ENCODE data around the gene CAMTA1. TPM values are rescaled to one million over a fixed set of nuclear protein-coding genes. Genes with fewer than 3 reads are reported as not detected.
A peak's percentile ranks its signal among the peaks of the same experiment; 100 is the strongest.

Gene CAMTA1
- total and polyA plus RNA-seq, 8 donors = 13.0 to 54.2 (median 23.6) TPM

DNA sequence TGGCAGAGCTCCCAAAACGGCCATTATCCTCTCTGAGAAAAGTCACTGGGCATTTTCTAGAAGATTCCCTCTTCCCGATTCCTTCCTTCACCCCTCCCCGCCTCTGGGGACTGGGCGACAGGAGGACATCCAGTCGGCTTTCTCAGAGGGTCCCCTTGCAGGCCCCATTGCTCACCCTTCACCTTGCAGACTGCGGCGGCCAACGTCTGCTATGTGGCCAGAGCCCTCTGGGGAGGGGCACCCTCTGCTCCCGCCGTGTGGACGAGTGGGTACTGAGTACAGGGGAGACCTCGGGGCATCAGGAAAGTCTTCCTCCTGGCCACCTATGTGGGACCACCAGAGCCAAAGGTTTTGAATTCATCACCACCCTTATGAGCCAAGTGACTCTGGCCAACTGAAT lies 692.3 kb downstream of the CAMTA1 start:
- H3K36me3 ChIP-seq = no peaks in the 10 kb centered on the region
- H3K27me3 ChIP-seq = no peaks in the 10 kb centered on the region
- no peak for FAIRE-seq
- intact Hi-C loops (cut with DNase I) = no loop called here
- WGBS, 2 donors = 65 to 69% methylated on average over 12 of the region's 12 CpGs
- H3K27ac ChIP-seq = no peak overlapping the region
- no peaks in the 10 kb centered on the region for H3K9me3 ChIP-seq
- peak in 1 of 6 donors; percentile 40 for DNase-seq
- H3K4me1 ChIP-seq = no peaks in the 10 kb centered on the region
- TF ChIP-seq, protein P1, sequence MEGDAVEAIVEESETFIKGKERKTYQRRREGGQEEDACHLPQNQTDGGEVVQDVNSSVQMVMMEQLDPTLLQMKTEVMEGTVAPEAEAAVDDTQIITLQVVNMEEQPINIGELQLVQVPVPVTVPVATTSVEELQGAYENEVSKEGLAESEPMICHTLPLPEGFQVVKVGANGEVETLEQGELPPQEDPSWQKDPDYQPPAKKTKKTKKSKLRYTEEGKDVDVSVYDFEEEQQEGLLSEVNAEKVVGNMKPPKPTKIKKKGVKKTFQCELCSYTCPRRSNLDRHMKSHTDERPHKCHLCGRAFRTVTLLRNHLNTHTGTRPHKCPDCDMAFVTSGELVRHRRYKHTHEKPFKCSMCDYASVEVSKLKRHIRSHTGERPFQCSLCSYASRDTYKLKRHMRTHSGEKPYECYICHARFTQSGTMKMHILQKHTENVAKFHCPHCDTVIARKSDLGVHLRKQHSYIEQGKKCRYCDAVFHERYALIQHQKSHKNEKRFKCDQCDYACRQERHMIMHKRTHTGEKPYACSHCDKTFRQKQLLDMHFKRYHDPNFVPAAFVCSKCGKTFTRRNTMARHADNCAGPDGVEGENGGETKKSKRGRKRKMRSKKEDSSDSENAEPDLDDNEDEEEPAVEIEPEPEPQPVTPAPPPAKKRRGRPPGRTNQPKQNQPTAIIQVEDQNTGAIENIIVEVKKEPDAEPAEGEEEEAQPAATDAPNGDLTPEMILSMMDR (IDR thresholded peaks at IDR 0.05) = no peak
- H3K4me3 ChIP-seq = no peak overlapping the region
- ATAC-seq = no peak

DNA sequence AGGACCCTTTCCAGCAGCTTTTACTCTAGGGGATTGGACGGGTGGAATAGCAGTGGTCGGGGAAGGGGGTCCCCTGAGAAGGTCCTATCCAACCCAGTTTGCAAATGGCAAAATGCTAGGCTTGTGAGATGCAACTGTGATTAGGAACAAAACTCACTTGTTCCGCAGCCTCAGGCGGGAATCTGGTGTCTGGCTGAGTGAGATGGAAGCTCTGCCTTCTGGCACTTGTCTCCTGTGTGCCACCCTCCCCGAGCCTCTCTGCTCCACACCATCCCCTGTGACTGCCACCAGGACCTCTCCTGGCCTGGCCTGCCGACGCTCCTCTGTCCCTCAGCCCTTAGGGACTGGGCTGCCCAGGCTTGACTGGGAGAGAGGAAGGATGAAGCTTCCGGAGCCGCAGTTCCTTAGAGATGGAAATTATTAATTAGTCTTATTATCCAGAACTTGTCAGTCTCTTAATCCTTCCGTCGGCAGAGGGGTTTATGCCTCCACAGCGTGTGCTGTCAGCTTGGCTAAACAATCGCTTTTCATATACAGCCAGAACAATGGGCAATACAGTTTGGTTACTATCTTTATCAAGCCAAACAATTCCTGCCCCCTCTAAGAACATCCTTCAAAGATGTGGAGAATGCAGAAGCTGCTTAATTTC lies 693.0 kb downstream of the CAMTA1 start:
- Histone ChIP-seq H3K27me3 (no peaks in the 10 kb centered on the region), H3K27ac (peak overlapping the region in 1 of 4 donors; percentile 1), H3K36me3 (no peaks in the 10 kb centered on the region), H3K4me3 (no peak overlapping the region), H3K4me1 (no peaks in the 10 kb centered on the region), H3K9me3 (no peaks in the 10 kb centered on the region)
- FAIRE-seq (no peak), DNase-seq (peak in 1 of 6 donors; percentile 24), ATAC-seq (no peak)
- intact Hi-C loops (cut with DNase I) = no loop called here
- TF ChIP-seq, protein P1 (IDR thresholded peaks at IDR 0.05) = no peak
- WGBS, 2 donors = 50 to 54% methylated on average over 13 of the region's 13 CpGs

DNA sequence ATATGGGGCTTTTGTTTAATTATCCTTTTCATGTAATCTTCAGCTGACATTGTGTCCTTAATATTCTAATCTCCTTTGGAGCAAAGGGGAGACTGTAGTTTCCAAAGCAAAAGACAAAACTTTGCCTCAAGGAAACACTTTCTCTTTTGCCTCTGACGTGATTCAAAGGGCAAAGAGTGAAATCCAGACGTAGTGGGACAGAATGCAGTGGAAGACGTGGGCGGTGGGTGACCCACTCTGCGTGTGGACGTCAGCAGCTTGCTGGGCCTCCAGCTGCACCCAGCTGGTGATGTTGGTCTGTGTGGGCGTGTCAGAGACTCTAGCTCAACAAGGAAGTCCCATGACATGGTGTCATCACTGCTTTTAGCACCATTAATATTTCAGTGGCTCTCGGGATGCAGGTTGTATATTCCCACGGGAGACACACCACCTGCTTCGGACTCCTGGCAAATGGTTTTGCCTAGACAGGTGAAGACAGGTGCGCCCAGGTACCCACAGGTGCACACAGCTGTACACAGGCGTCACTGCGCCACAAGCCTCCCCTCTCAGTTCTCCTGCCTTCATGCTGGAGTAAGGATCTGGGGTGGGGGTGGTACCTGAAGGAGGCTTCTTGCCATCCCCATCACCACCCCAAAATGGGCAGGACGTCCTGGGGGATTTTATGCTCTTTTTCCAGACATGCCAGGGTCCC lies 693.7 kb downstream of the CAMTA1 start:
- TF ChIP-seq, protein P1 (IDR thresholded peaks at IDR 0.05) = no peak
- intact Hi-C loops (cut with DNase I) = no loop called here
- WGBS, 2 donors = 39 to 44% methylated on average over 14 of the region's 14 CpGs
- FAIRE-seq (no peak), ATAC-seq (peak in 3 of 4 donors; percentile 53 to 70 (median 69)), DNase-seq (peak in 4 of 6 donors; percentile 28 to 52 (median 40))
- Histone ChIP-seq H3K27ac (no peak overlapping the region), H3K4me1 (no peaks in the 10 kb centered on the region), H3K4me3 (no peak overlapping the region), H3K27me3 (no peaks in the 10 kb centered on the region), H3K36me3 (no peaks in the 10 kb centered on the region), H3K9me3 (no peaks in the 10 kb centered on the region)

DNA sequence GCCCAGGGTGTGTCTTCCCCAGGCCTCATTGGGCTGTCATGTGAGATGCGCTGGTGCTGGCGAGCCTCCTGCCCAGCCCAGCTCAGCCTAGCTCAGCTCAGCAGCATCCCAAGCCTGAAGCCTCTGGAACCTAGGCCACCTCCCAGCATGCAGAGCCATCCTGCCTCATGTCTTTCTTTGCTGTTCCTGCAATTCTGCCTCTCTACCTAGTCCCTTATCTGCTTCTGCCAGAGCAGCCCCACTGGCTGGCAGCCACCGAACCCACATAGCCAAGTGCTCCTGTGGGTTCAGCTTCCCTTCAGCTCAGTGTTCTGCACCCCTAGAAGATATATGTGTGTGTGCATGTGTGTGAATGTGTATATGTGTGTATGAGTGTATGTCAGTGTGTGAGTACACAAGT lies 694.3 kb downstream of the CAMTA1 start:
- Histone ChIP-seq H3K4me1 (no peaks in the 10 kb centered on the region), H3K27ac (no peak overlapping the region), H3K9me3 (no peaks in the 10 kb centered on the region), H3K27me3 (no peaks in the 10 kb centered on the region), H3K36me3 (no peaks in the 10 kb centered on the region), H3K4me3 (no peak overlapping the region)
- no peak for ATAC-seq
- TF ChIP-seq, protein P1 (IDR thresholded peaks at IDR 0.05) = no peak
- no peak for FAIRE-seq
- intact Hi-C loops (cut with DNase I) = no loop called here
- WGBS, 2 donors = 87 to 89% methylated on average over 3 of the region's 3 CpGs
- DNase-seq = no peak

DNA sequence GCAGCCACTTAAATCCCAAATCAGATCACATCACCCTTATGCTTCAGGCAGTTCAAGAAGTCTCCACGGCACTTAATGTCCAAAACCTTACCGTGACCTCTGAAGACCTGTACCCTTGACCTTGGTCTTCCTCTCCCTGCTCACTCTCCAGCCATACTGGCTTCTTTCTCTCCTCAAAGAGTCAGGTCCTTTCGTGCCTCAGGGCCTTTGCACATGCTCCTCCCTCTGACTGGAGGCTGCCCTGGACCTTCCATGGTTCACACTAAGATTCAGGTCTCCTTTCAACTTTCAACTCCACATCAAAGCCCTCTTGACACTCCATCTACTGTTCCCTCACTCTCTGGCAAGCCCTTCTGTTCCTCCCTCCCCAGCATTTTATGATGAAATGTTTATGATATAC lies 695.9 kb downstream of the CAMTA1 start:
- Histone ChIP-seq H3K36me3 (no peaks in the 10 kb centered on the region), H3K4me1 (no peaks in the 10 kb centered on the region), H3K27ac (no peak overlapping the region), H3K27me3 (no peaks in the 10 kb centered on the region), H3K4me3 (no peak overlapping the region), H3K9me3 (no peaks in the 10 kb centered on the region)
- no peak for FAIRE-seq
- WGBS, 2 donors = 49 to 70% methylated on average over 3 of the region's 3 CpGs
- no peak for ATAC-seq
- DNase-seq = no peak
- TF ChIP-seq, protein P1 (IDR thresholded peaks at IDR 0.05) = no peak
- intact Hi-C loops (cut with DNase I) = no loop called here
